A549 (cell line): ENCODE data around the gene BIRC5. TPM values are rescaled to one million over a fixed set of nuclear protein-coding genes. Genes with fewer than 3 reads are reported as not detected.

ENCODE experiments used
- ATAC-seq, 2 experiments: fragments of 200-7000 bp in 1 of 2; fragments of >200 bp in 1 of 2; cut with Nextera tagmentation in 1 of 2; cut with Tn5 transposase in 1 of 2; 3 replicates each; pipeline versions ENCODE4 v1.8.0 to v1.9.1; 2018 to 2020; ENCODE audit warnings: mild to moderate bottlenecking in 1 of 2, moderate library complexity in 1 of 2
- CTCF ChIA-PET: fragments of 300-600 bp; sonication (Branson Sonifier 250); formaldehyde crosslinking; extraction: SDS; loops from one replicate; lab custom pipeline; 2021; ENCODE audit warnings: antibody characterized with exemption, inconsistent platforms; lab: Yijun Ruan, JAX
- POLR2A ChIA-PET: fragments of 350-600 bp; formaldehyde crosslinking; extraction: SDS; loops from one replicate; lab custom pipeline; 2021; ENCODE audit warnings: antibody characterized with exemption, inconsistent platforms; lab: Yijun Ruan, JAX
- DNase-seq, 2 experiments: peaks; one replicate each; pipeline versions ENCODE4 v3.0.0 to v3.0.0-alpha.2; 2011 to 2016; ENCODE audit warnings: low read depth in 1 of 2, low spot score in 1 of 2
- FAIRE-seq: peaks from 2 replicates; lab custom pipeline; 2011; peaks lifted over from hg19 to GRCh38; lab: Jason Lieb, UNC
- H3K27ac ChIP-seq, 2 experiments: fragments of >200 bp; sonication (Bioruptor Twin); formaldehyde crosslinking; 3 replicates each; pipeline ENCODE4 v1.5.1; 2016 to 2017
- H3K4me1 ChIP-seq: fragments of >200 bp; sonication (Bioruptor Twin); formaldehyde crosslinking; 3 replicates; pipeline ENCODE4 v1.6.1; 2016
- H3K4me2 ChIP-seq: fragments of >200 bp; sonication (Bioruptor Twin); formaldehyde crosslinking; 3 replicates; pipeline ENCODE4 v1.6.1; 2016
- H3K4me3 ChIP-seq: fragments of >200 bp; sonication (Bioruptor Twin); formaldehyde crosslinking; 3 replicates; pipeline ENCODE4 v1.5.1; 2016
- H3K9me3 ChIP-seq: fragments of >200 bp; sonication (Bioruptor Twin); formaldehyde crosslinking; 3 replicates; pipeline ENCODE4 v1.6.1; 2016
- BCL3 ChIP-seq: fragments of >200 bp; sonication (Bioruptor Twin); formaldehyde crosslinking; IDR thresholded peaks from 3 replicates; pipeline ENCODE4 v1.6.1; 2016
- CHD2 ChIP-seq: fragments of 150-350 bp; IDR thresholded peaks from 2 replicates; pipeline ENCODE4 v1.6.1; 2014; ENCODE audit warnings: low read length; ENCODE audit not compliant: partially characterized antibody
- CTCF ChIP-seq: fragments of >200 bp; sonication (Bioruptor Twin); formaldehyde crosslinking; IDR thresholded peaks from 3 replicates; pipeline ENCODE4 v1.5.1; 2016
- EHMT2 ChIP-seq: fragments of 200-600 bp; sonication (generic); IDR thresholded peaks from 2 replicates; pipeline ENCODE4 v1.6.1; 2016; ENCODE audit warnings: antibody characterized with exemption, low read depth, mild to moderate bottlenecking, moderate library complexity
- EP300 ChIP-seq, 2 experiments: fragments of >200 bp; sonication (Bioruptor Twin); formaldehyde crosslinking; IDR thresholded peaks; 2 replicates in 1 of 2; 3 replicates in 1 of 2; pipeline ENCODE4 v1.6.1; 2016 to 2017
- FOSB ChIP-seq: fragments of 250-450 bp; sonication (Bioruptor Pico); IDR thresholded peaks from 2 replicates; pipeline ENCODE4 v1.5.0; 2020; ENCODE audit warnings: mild to moderate bottlenecking, moderate library complexity
- FOSL2 ChIP-seq, 2 experiments: fragments of 450-650 bp in 1 of 2; fragments of >200 bp in 1 of 2; sonication (Bioruptor Twin) in 1 of 2; formaldehyde crosslinking; IDR thresholded peaks; 2 replicates each; pipeline versions ENCODE4 v1.5.0 to v1.6.1; 2016 to 2020; ENCODE audit warnings: mild to moderate bottlenecking in 1 of 2, moderate library complexity in 1 of 2
- FOXS1 ChIP-seq: fragments of 250-450 bp; sonication (Bioruptor Pico); IDR thresholded peaks from 2 replicates; pipeline ENCODE4 v1.5.0; 2020; ENCODE audit warnings: mild to moderate bottlenecking, moderate library complexity
- HEYL ChIP-seq: fragments of 250-450 bp; sonication (Bioruptor Pico); IDR thresholded peaks from 2 replicates; pipeline ENCODE4 v1.8.0; 2021; ENCODE audit warnings: mild to moderate bottlenecking, moderate library complexity
- HOXB13 ChIP-seq: fragments of 250-450 bp; sonication (Bioruptor Pico); IDR thresholded peaks from 2 replicates; pipeline ENCODE4 v1.5.0; 2020; ENCODE audit warnings: low read depth, mild to moderate bottlenecking, moderate library complexity
- HOXB5 ChIP-seq: fragments of 250-450 bp; sonication (Bioruptor Pico); IDR thresholded peaks from 2 replicates; pipeline ENCODE4 v1.5.0; 2020; ENCODE audit warnings: mild to moderate bottlenecking, moderate library complexity
- JUNB ChIP-seq: fragments of >200 bp; sonication (Bioruptor Twin); formaldehyde crosslinking; IDR thresholded peaks from 2 replicates; pipeline ENCODE4 v1.6.1; 2016
- MAZ ChIP-seq: fragments of 150-350 bp; IDR thresholded peaks from 2 replicates; pipeline ENCODE4 v1.6.1; 2014; ENCODE audit warnings: antibody characterized with exemption, low read depth, low read length, borderline replicate concordance
- MYC ChIP-seq: IDR thresholded peaks from 2 replicates; pipeline ENCODE4 v1.6.1; 2012; ENCODE audit warnings: mild to moderate bottlenecking, inconsistent platforms, low read length, improper control_type of control experiment, borderline replicate concordance
- NR3C1 ChIP-seq: fragments of >200 bp; sonication (Bioruptor Twin); formaldehyde crosslinking; IDR thresholded peaks from 3 replicates; pipeline ENCODE4 v1.6.1; 2017
- PHF8 ChIP-seq: fragments of 200-600 bp; sonication (generic); IDR thresholded peaks from 2 replicates; pipeline ENCODE4 v1.6.1; 2016; ENCODE audit warnings: low read depth, mild to moderate bottlenecking, antibody characterized with exemption, moderate library complexity, borderline replicate concordance
- POLR2AphosphoS2 ChIP-seq: conservative IDR thresholded peaks from 2 replicates; pipeline ENCODE4 v1.6.1; 2012; ENCODE audit warnings: low read length, improper control_type of control experiment, inconsistent platforms
- RCOR1 ChIP-seq: fragments of 150-350 bp; IDR thresholded peaks from 2 replicates; pipeline ENCODE4 v1.6.1; 2014; ENCODE audit warnings: antibody characterized with exemption, low read length, low read depth
- SMC3 ChIP-seq: fragments of >200 bp; sonication (Bioruptor Twin); formaldehyde crosslinking; IDR thresholded peaks from 3 replicates; pipeline ENCODE4 v1.6.1; 2018; ENCODE audit warnings: inconsistent platforms
- SREBF2 ChIP-seq: fragments of 450-650 bp; IDR thresholded peaks from 2 replicates; pipeline ENCODE4 v1.6.1; 2014; ENCODE audit warnings: mild to moderate bottlenecking, moderate library complexity
- TFCP2L1 ChIP-seq: fragments of 250-450 bp; sonication (Bioruptor Pico); IDR thresholded peaks from 2 replicates; pipeline ENCODE4 v1.5.0; 2021; ENCODE audit warnings: mild to moderate bottlenecking
- ZFP36 ChIP-seq: fragments of 450-650 bp; IDR thresholded peaks from 2 replicates; pipeline ENCODE4 v1.6.1; 2014; ENCODE audit warnings: borderline replicate concordance; ENCODE audit not compliant: partially characterized antibody
- ZNF302 ChIP-seq: fragments of 250-450 bp; sonication (Bioruptor Pico); IDR thresholded peaks from 2 replicates; pipeline ENCODE4 v1.9.0; 2021; ENCODE audit warnings: inconsistent platforms, mild to moderate bottlenecking, moderate library complexity
- WGBS: methylation state at CpG from one replicate; pipeline ENCODE4 v1.1.6; 2017; ENCODE audit errors: missing lambda C conversion rate; 5-methylcytosine and 5-hydroxymethylcytosine counted together
- polyA plus RNA-seq, 4 experiments: library from polyadenylated mRNA; depleted of rRNA in 3 of 4; stranded (reverse); fragments of >200 nt; fragmentation: RNase III in 1 of 4; extraction: RNeasy Plus Mini Kit Qiagen cat#74134 plus additional on column Dnase treatment in 1 of 4; gene quantifications; 2 replicates in 3 of 4; 3 replicates in 1 of 4; pipeline ENCODE4 v1.2.3, GENCODE V29; 2011 to 2017

The BIRC5 gene
- polyA plus RNA-seq, 2 of the 4 experiments (the other 2 are of a cell fraction): 51.9 to 109 TPM

GRCh38 chr17:78237401-78238012 is 23.5 kb downstream of the BIRC5 start:
- FAIRE-seq: no peak
- H3K27ac ChIP-seq: no peak overlapping the region
- ChIA-PET CTCF (interaction anchor here (0.9 to 10.4 kb wide), 6 partner anchors 8 to 220 kb away, joined by 3 to 159 read pairs (median 3); no protein-coding TSS in a partner anchor), POLR2A (no interaction called here)
- no peak for ATAC-seq
- no peaks in the 10 kb centered on the region for H3K4me1 ChIP-seq
- no peaks in the 10 kb centered on the region for H3K9me3 ChIP-seq
- no peak overlapping the region for H3K4me2 ChIP-seq
- DNase-seq: no peak
- TF ChIP-seq EP300 (IDR thresholded peaks at IDR 0.05) (no peak), PHF8 (no peak), BCL3 (no peak), HOXB13 (no peak), FOXS1 (no peak), EHMT2 (no peak), HOXB5 (no peak), TFCP2L1 (CRISPR knock-in tag) (no peak), FOSL2 (IDR thresholded peaks at IDR 0.05) (no peak), FOSL2 (CRISPR knock-in tag; IDR thresholded peaks at IDR 0.05) (no peak), SMC3 (no peak), MAZ (no peak), NR3C1 (no peak), HEYL (CRISPR knock-in tag) (no peak), CHD2 (no peak), ZFP36 (no peak), MYC (no peak), JUNB (no peak), ZNF302 (CRISPR knock-in tag) (no peak), SREBF2 (no peak)
- no peak overlapping the region for H3K4me3 ChIP-seq
- 75% methylated on average over 10 of the region's 11 CpGs for WGBS

- no peak for FAIRE-seq
Measured at GRCh38 chr17:78238823-78239488, 24.9 kb downstream of the BIRC5 start.

More at GRCh38 chr17:78238823-78239488, 24.9 kb downstream of the BIRC5 start:
- Histone ChIP-seq H3K4me1 (no peaks in the 10 kb centered on the region), H3K4me2 (no peak overlapping the region), H3K9me3 (no peaks in the 10 kb centered on the region), H3K27ac (no peak overlapping the region), H3K4me3 (no peak overlapping the region)
- ATAC-seq: no peak
- WGBS: 82% methylated on average over 20 of the region's 20 CpGs
- TF ChIP-seq POLR2AphosphoS2 (no peak), RCOR1 (no peak), ZNF302 (CRISPR knock-in tag) (no peak), MYC (no peak), CTCF (no peak), FOSB (CRISPR knock-in tag) (no peak)
- DNase-seq: no peak
- ChIA-PET CTCF (interaction anchor here (1.2 to 10.4 kb wide), 5 partner anchors 11 to 222 kb away, joined by 3 to 159 read pairs (median 6); no protein-coding TSS in a partner anchor), POLR2A (no interaction called here)
